WTC11 (cell line): ENCODE measurements around the gene RYR3.

ENCODE experiments used
- ATF2 ChIP-seq: sonication (generic); formaldehyde crosslinking; IDR thresholded peaks from 2 replicates; pipeline ENCODE4 v1.8.1; 2022; ENCODE audit warnings: low read depth, missing genetic modification reagents, borderline replicate concordance
- ATF6 ChIP-seq: sonication (generic); formaldehyde crosslinking; IDR thresholded peaks from 2 replicates; pipeline ENCODE4 v1.8.1; 2023; ENCODE audit warnings: mild to moderate bottlenecking, missing genetic modification reagents
- CREM ChIP-seq: sonication (generic); formaldehyde crosslinking; IDR thresholded peaks from 2 replicates; pipeline ENCODE4 v1.8.1; 2022; ENCODE audit warnings: mild to moderate bottlenecking, missing genetic modification reagents, moderate library complexity
- CTCF ChIP-seq: fragments of 200-600 bp; IDR thresholded peaks from 2 replicates; pipeline ENCODE4 v1.8.0; 2022; ENCODE audit warnings: antibody characterized with exemption
- E2F5 ChIP-seq: sonication (generic); formaldehyde crosslinking; IDR thresholded peaks from 2 replicates; pipeline ENCODE4 v1.8.1; 2022; ENCODE audit warnings: mild to moderate bottlenecking, moderate library complexity, missing genetic modification reagents
- GTF2I ChIP-seq: fragments of 250-450 bp; sonication (Bioruptor Pico); conservative IDR thresholded peaks from 2 replicates; pipeline ENCODE4 v1.4.0; 2021; ENCODE audit warnings: mild to moderate bottlenecking
- PRDM15 ChIP-seq: sonication (generic); formaldehyde crosslinking; IDR thresholded peaks from 2 replicates; pipeline ENCODE4 v1.8.0; 2022; ENCODE audit warnings: missing genetic modification reagents
- PREB ChIP-seq: sonication (generic); formaldehyde crosslinking; IDR thresholded peaks from 2 replicates; pipeline ENCODE4 v1.8.1; 2022; ENCODE audit warnings: mild to moderate bottlenecking, missing genetic modification reagents, moderate library complexity, borderline replicate concordance
- RELA ChIP-seq: sonication (generic); formaldehyde crosslinking; IDR thresholded peaks from 2 replicates; pipeline ENCODE4 v1.8.1; 2022; ENCODE audit warnings: missing genetic modification reagents, mild to moderate bottlenecking, borderline replicate concordance
- SP1 ChIP-seq: sonication (generic); formaldehyde crosslinking; conservative IDR thresholded peaks from 2 replicates; pipeline ENCODE4 v1.8.1; 2022; ENCODE audit warnings: missing genetic modification reagents
- TCF7 ChIP-seq: sonication (generic); formaldehyde crosslinking; IDR thresholded peaks from 2 replicates; pipeline ENCODE4 v1.8.0; 2022; ENCODE audit warnings: mild to moderate bottlenecking, low read depth, missing genetic modification reagents, moderate library complexity
- ZBTB21 ChIP-seq: sonication (generic); formaldehyde crosslinking; IDR thresholded peaks from 2 replicates; pipeline ENCODE4 v1.8.1; 2023; ENCODE audit warnings: mild to moderate bottlenecking, missing genetic modification reagents, borderline replicate concordance
- ZNF281 ChIP-seq: sonication (generic); formaldehyde crosslinking; IDR thresholded peaks from 2 replicates; pipeline ENCODE4 v1.8.0; 2023; ENCODE audit warnings: mild to moderate bottlenecking, missing genetic modification reagents
- ZNF512 ChIP-seq: sonication (generic); formaldehyde crosslinking; IDR thresholded peaks from 2 replicates; pipeline ENCODE4 v1.8.1; 2022; ENCODE audit warnings: missing genetic modification reagents, borderline replicate concordance

GRCh38 chr15:33328106-33328505, 17.3 kb downstream of the RYR3 start:
- TF ChIP-seq CTCF (no peak), TCF7 (CRISPR knock-in tag) (no peak), ATF2 (CRISPR knock-in tag) (no peak), E2F5 (no peak), RELA (CRISPR knock-in tag) (no peak), ZNF512 (CRISPR knock-in tag) (no peak), SP1 (CRISPR knock-in tag) (no peak), CREM (no peak), ZBTB21 (CRISPR knock-in tag) (no peak), PREB (CRISPR knock-in tag) (no peak), ZNF281 (no peak), PRDM15 (CRISPR knock-in tag) (no peak), GTF2I (CRISPR knock-in tag) (no peak), ATF6 (CRISPR knock-in tag) (no peak)
